HG02981 (cell line): ENCODE measurements around the gene NR2C2AP.

Source experiments
- ATAC-seq: cut with Tn5 transposase; IDR thresholded peaks from one replicate; pipeline ENCODE4 v1.9.1; 2021; ENCODE audit warnings: mild to moderate bottlenecking, moderate library complexity; ENCODE audit not compliant: unreplicated experiment

The NR2C2AP gene

DNA sequence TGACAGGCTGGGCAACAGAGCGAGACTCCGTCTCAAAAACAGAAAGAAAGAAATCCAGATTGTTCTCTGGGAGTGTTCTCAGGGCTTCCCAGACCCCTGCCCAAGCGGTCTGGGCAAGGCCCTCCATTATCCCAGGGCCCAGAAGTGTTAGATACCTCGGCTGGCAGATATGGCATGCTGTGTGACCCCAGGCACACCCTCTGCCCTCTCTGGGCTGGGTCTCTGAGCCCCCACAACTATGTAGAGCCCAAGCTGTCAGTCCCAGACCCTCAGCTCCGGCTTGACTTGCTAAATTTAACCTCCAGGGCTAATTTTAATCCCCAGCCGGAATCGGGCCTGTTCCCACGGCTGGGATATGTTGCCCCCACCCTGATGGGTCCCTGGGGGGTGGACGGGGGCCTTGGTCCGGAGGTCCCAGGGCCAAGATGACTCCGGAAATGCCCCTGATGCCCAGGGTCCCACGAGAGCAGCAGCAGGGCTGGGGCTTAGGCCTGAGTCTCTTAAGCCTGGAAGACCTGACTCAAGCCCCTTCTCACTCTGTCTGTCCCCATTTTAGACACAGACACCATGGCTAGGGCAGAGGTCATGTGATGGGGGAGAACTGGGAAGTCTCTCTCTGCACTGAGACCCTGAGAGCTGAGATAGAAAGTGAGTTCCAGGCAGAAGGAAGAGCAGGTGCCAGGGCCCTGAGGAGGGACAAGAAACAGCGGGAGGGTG lies 50.4 kb downstream of the NR2C2AP start:
- no peak for ATAC-seq

- ATAC-seq = no peak
These were observed 51.8 kb downstream of the NR2C2AP start for GRCh38 chr19:19151418-19151817.
